Measurements from ENCODE around the gene ALPK1.
"Not testable (repeated sequence)": the region's sequence is repeated elsewhere in the genome, so short reads cannot be mapped to it uniquely, and the experiment has no call there.

GRCh38 chr4:112490808-112491207 lies 193.6 kb downstream of the ALPK1 start:
- TF ChIP-seq ZNF274 (IDR thresholded peaks at IDR 0.05; ENCODE audit: low read depth, low read length); YY1 (IDR thresholded peaks at IDR 0.05; ENCODE audit: insufficient read depth, insufficient read length): not testable (repeated sequence)

Measured in NT2/D1 (cell line).